BJ (cell line): ENCODE data around the gene ZNF598. TPM values are rescaled to one million over a fixed set of nuclear protein-coding genes. Genes with fewer than 3 reads are reported as not detected.

ENCODE experiments used
- CTCF ChIA-PET: fragments of 350-600 bp; formaldehyde crosslinking; extraction: SDS; loops from one replicate; lab custom pipeline; 2021; ENCODE audit warnings: antibody characterized with exemption, inconsistent platforms; lab: Yijun Ruan, JAX
- POLR2A ChIA-PET: fragments of 300-600 bp; sonication (Branson Sonifier 250); formaldehyde crosslinking; extraction: SDS; loops from one replicate; lab custom pipeline; 2021; ENCODE audit warnings: antibody characterized with exemption; lab: Charles Lee
- DNase-seq: peaks from one replicate; pipeline ENCODE4 v3.0.0-alpha.2; 2011; ENCODE audit warnings: low read depth
- H3K27me3 ChIP-seq: 2 replicates; pipeline ENCODE4 v1.6.0; 2011; ENCODE audit warnings: low read length; ENCODE audit not compliant: control insufficient read depth, insufficient read depth
- H3K36me3 ChIP-seq: 2 replicates; pipeline ENCODE4 v1.5.1; 2011; ENCODE audit warnings: low read length; ENCODE audit not compliant: control insufficient read depth, insufficient read depth
- H3K4me3 ChIP-seq: 2 replicates; pipeline ENCODE4 v1.5.1; 2011; ENCODE audit warnings: low read depth, mild to moderate bottlenecking, control low read depth, low read length
- CTCF ChIP-seq: IDR thresholded peaks from 2 replicates; pipeline ENCODE4 v1.5.1; 2011; ENCODE audit warnings: low read depth, mild to moderate bottlenecking, control low read depth, inconsistent platforms, low read length, moderate library complexity; ENCODE audit not compliant: insufficient read depth
- polyA plus RNA-seq: library from polyadenylated mRNA; depleted of rRNA; stranded (reverse); fragments of >200 nt; gene quantifications from 2 replicates; pipeline ENCODE4 v1.2.3, GENCODE V29; 2011

Gene ZNF598
- polyA plus RNA-seq, 1 experiment, result 23.0 TPM

DNA sequence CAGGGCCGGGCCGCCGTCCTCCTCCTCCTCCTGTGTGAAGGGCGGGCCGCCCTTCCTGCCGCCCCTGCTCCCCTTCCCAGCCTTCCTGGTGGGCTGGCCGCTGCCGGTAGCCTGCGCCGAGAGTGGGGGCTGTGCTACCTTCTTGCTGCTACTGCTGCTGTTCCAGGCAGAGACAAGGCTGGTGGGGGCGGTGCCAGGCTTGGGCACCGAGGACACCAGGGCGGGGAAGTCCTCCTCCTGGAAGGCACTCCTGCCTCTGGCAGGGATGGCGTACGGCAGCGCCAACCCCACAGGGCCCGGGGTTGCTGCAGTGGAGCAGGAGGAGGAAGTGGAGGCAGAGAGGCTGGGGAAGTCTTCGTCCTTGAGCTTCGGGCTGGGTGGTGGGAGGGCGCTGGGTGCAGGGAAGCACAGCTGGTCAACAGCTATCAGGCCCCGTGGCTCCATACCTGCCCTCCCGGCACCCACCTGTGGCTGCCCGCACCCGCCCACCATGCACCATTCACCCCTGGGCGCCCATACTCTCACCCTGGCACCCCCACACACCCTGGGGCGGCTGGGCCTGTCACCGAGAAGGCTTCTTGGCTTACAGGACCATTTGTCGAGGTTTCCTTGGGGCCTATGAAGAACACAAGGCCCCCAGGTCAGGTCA is 9.6 kb downstream of the ZNF598 start:
- no peak for DNase-seq
- ChIA-PET CTCF (no interaction called here), POLR2A (no interaction called here)
- Histone ChIP-seq H3K36me3 (peaks cover 51% of the 10 kb centered on the region), H3K4me3 (no peak overlapping the region), H3K27me3 (no peaks in the 10 kb centered on the region)
- TF ChIP-seq CTCF, result no peak

GRCh38 chr16:1998852-1999801 is 10.5 kb downstream of the ZNF598 start:
- ChIA-PET POLR2A (no interaction called here), CTCF (interaction anchor here (1.2 kb wide), 1 partner anchor 14 kb away, joined by 5 read pairs; no protein-coding TSS in a partner anchor)
- Histone ChIP-seq H3K27me3 (no peaks in the 10 kb centered on the region), H3K36me3 (peaks cover 48% of the 10 kb centered on the region), H3K4me3 (no peak overlapping the region)
- no peak for TF ChIP-seq CTCF
- no peak for DNase-seq

DNA sequence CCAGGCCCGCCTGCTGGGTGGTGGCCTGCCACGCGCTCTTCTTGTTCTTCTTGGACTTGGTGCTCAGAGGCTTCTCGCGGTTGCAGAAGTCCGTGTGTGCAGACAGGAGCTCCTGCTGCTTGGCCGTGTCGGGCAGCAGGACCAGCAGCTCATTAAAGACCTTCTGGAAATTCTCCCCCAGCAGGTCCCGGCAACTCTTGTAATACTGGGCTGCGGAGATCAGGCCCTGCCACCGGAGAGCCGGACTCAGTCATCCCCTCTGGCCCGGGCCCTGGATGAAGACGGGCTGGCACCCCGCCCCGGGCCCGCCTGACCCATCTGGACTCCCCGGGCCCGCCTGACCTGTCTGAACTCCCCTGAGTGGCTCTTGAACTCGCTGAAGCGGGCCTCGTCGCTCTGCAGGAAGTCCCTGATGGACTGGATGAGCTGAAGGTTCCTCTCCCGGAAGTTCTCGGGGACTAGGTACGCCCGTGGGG is 11.2 kb downstream of the ZNF598 start:
- POLR2A ChIA-PET, result no interaction called here
- Histone ChIP-seq H3K27me3 (no peaks in the 10 kb centered on the region), H3K36me3 (peaks cover 48% of the 10 kb centered on the region), H3K4me3 (no peak overlapping the region)
- no peak for TF ChIP-seq CTCF
- DNase-seq, result no peak
- CTCF ChIA-PET, result interaction anchor here (1.2 kb wide), 1 partner anchor 15 kb away, joined by 5 read pairs; no protein-coding TSS in a partner anchor

GRCh38 chr16:1997494-1998359 is 11.9 kb downstream of the ZNF598 start:
- peaks cover 42% of the 10 kb centered on the region for H3K36me3 ChIP-seq

More at GRCh38 chr16:1997494-1998359, 11.9 kb downstream of the ZNF598 start:
- no peak for TF ChIP-seq CTCF
- ChIA-PET POLR2A (no interaction called here), CTCF (interaction anchor here (0.6 to 1.5 kb wide), 4 partner anchors 15 to 143 kb away, joined by 3 to 5 read pairs (median 4); no protein-coding TSS in a partner anchor)
- Histone ChIP-seq H3K27me3 (no peaks in the 10 kb centered on the region), H3K4me3 (no peak overlapping the region)
- peak; percentile 60 for DNase-seq
